ENCODE results near the gene ATP6V1F. TPM values are rescaled to one million over a fixed set of nuclear protein-coding genes. Genes with fewer than 3 reads are reported as not detected.

Gene ATP6V1F
- total RNA-seq, 1 donor from 2014 or later = 180 TPM

DNA sequence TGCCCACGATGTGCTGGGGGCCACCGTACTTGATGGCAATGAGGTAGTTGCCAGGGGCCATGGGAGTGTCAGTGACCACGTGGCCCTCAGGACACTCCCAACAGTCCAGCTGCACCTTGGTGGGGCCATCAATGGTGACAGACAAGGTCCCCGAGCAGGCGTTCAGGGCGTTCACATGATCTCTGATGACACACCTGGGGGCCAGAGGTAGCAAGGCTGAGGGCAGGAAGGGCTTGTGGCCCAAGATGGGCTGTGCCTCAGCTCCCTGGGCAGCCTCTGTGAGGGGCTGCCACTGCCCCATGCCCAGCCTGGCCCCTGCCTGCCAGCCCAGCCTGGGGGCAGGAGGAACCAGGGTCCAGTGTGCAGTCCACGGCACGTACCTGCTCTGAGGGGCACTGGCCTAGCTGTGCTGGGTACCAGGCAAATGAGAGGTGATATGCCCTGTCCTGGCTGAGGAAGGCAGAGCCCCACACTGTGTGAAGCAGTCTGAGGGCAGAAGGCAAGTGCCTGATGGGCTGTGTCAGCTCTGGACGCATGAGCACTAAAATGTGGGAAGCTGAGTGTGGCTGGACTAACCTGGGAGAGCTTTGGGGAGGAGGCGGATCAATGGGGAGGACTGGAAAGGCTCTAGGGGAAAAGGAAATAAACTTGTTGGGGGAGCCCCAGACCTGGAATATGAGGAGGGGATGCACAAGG is 51.4 kb downstream of the ATP6V1F start:
- Histone ChIP-seq H3K4me3 (no peak overlapping the region), H3K27me3 (peaks cover 69% of the 10 kb centered on the region), H3K36me3 (no peaks in the 10 kb centered on the region), H3K27ac (no peak overlapping the region), H3K4me1 (peaks cover 11% of the 10 kb centered on the region), H3K9me3 (no peaks in the 10 kb centered on the region)
- peak; percentile 59 for DNase-seq
- intact Hi-C loops (cut with DNase I) = no loop called here
- no peak for ATAC-seq
- TF ChIP-seq, protein P1, sequence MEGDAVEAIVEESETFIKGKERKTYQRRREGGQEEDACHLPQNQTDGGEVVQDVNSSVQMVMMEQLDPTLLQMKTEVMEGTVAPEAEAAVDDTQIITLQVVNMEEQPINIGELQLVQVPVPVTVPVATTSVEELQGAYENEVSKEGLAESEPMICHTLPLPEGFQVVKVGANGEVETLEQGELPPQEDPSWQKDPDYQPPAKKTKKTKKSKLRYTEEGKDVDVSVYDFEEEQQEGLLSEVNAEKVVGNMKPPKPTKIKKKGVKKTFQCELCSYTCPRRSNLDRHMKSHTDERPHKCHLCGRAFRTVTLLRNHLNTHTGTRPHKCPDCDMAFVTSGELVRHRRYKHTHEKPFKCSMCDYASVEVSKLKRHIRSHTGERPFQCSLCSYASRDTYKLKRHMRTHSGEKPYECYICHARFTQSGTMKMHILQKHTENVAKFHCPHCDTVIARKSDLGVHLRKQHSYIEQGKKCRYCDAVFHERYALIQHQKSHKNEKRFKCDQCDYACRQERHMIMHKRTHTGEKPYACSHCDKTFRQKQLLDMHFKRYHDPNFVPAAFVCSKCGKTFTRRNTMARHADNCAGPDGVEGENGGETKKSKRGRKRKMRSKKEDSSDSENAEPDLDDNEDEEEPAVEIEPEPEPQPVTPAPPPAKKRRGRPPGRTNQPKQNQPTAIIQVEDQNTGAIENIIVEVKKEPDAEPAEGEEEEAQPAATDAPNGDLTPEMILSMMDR (IDR thresholded peaks at IDR 0.05) = no peak

DNA sequence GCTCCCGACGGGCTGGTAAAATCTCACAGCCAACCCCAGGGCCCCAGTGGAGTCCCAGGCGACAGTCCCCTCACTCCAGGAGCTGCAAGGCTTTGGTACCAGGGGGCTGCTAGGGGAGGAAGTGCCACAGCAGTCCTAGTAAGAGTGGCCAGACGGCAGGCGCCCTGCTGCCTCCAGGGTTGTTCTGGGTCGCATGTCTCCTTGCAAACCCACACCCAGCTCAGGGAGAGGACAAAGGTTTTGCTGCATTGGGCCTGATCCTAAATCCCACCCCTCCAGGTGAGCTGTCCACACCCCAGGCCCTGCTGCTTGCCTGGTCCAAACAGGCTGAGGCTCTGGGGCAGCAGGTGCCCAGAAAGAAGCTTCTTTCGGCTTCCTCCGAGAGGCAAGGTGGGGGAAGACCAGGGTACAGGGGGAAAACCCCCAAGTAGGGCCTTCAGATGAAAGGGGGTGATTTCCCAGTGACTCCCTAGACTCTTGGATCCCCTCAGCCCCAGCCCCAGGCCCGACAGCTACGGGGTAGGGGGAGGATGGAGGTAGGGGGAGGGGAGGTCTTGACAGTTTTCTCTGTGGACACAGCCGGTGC is 52.0 kb downstream of the ATP6V1F start:
- no peaks in the 10 kb centered on the region for H3K9me3 ChIP-seq
- peaks cover 62% of the 10 kb centered on the region for H3K27me3 ChIP-seq
- H3K4me1 ChIP-seq = peaks cover 11% of the 10 kb centered on the region
- no peak overlapping the region for H3K27ac ChIP-seq
- TF ChIP-seq, protein P1 (IDR thresholded peaks at IDR 0.05) = no peak
- ATAC-seq = no peak
- no peak overlapping the region for H3K4me3 ChIP-seq
- DNase-seq = peak; percentile 59
- intact Hi-C loops (cut with DNase I) = no loop called here
- H3K36me3 ChIP-seq = no peaks in the 10 kb centered on the region

DNA sequence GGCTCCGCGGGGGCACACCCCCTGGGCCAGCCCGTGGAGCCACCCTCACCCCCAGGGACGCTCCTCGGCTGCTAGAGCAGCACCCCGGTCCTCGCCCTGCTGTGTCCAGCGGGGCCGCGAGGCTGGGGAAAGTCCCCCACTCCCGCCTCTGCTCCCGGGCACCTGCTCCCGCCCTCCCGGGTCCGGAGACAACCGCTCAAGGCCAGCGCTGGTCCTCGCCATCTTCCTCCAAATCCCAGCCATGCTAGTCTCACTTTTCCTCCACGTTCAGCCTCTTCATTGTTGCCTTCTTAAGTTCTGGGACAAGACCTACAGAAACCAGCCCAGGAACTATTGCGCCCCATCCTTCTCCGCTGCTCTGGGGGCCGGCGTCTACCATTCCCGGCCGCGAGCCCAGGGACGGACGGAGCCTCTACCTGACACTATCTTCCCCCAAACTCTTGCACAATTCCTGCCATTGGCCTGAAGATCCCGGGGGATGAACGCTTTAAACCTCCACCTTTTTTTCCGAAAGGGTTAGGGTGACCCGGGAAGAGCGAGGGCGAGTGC is 52.7 kb downstream of the ATP6V1F start:
- Histone ChIP-seq H3K27me3 (peaks cover 57% of the 10 kb centered on the region), H3K36me3 (no peaks in the 10 kb centered on the region), H3K4me1 (peaks cover 4% of the 10 kb centered on the region), H3K4me3 (no peak overlapping the region), H3K9me3 (no peaks in the 10 kb centered on the region), H3K27ac (no peak overlapping the region)
- TF ChIP-seq, protein P1 (IDR thresholded peaks at IDR 0.05) = no peak
- ATAC-seq (no peak), DNase-seq (no peak)
- intact Hi-C loops (cut with DNase I) = no loop called here

Other genes starting within 250 kb of the ATP6V1F start
- gene GARIN1A, start 190.6 kb upstream of the ATP6V1F start, total RNA-seq = 2.1 TPM
- gene CALU, start 123.5 kb upstream of the ATP6V1F start, total RNA-seq = 100 TPM
- gene OPN1SW, start 87.1 kb upstream of the ATP6V1F start, total RNA-seq = not detected
- 3.1 TPM for gene CCDC136, start 70.9 kb upstream of the ATP6V1F start, total RNA-seq
- 7.7 TPM for gene FLNC, start 32.5 kb upstream of the ATP6V1F start, total RNA-seq
- 1.3 TPM for gene KCP, start 47.9 kb downstream of the ATP6V1F start, total RNA-seq
- 29.4 TPM for gene IRF5, start 75.1 kb downstream of the ATP6V1F start, total RNA-seq
- gene TNPO3, start 192.3 kb downstream of the ATP6V1F start, total RNA-seq = 31.1 TPM

Data from upper lobe of right lung (tissue), 1 donor.